Measurements from ENCODE around the gene IRF3. TPM values are rescaled to one million over a fixed set of nuclear protein-coding genes. Genes with fewer than 3 reads are reported as not detected.
"Not testable (repeated sequence)": the region's sequence is repeated elsewhere in the genome, so short reads cannot be mapped to it uniquely, and the experiment has no call there.

Gene IRF3
- total and polyA plus RNA-seq, 2 donors from 2014 or later, result 64.5 to 84.9 TPM

- H3K36me3 ChIP-seq (ENCODE audit: control insufficient read depth in 2 of 3, insufficient read depth in 3 of 3, low read length in 3 of 3), result no peaks in the 10 kb centered on the region
- intact Hi-C loops (cut with DNase I), result no loop called here
- no peak overlapping the region for H3K9ac ChIP-seq (ENCODE audit: low read length in 3 of 3)
- H3K4me1 ChIP-seq (ENCODE audit: control insufficient read depth in 2 of 3, insufficient read depth in 2 of 3, low read depth in 1 of 3, low read length in 3 of 3), result peaks cover 0 to 23% (median 4%) of the 10 kb centered on the region in 3 donors
- H3K27ac ChIP-seq (ENCODE audit: low read depth in 2 of 2, low read length in 2 of 2), result peak overlapping the region; percentile 17 to 32
- DNase-seq (peak in 3 of 5 donors; percentile 23 to 54 (median 26)), FAIRE-seq (no peak)
- H3K9me3 ChIP-seq (ENCODE audit: control insufficient read depth in 2 of 3, insufficient read depth in 1 of 3, low read length in 3 of 3), result no peaks in the 10 kb centered on the region
- no peak overlapping the region for H3K4me3 ChIP-seq (ENCODE audit: low read length in 3 of 3)
- H3K27me3 ChIP-seq (ENCODE audit: control insufficient read depth, insufficient read depth, low read length), result no peaks in the 10 kb centered on the region
- no peak for TF ChIP-seq CTCF (IDR thresholded peaks at IDR 0.05; ENCODE audit: borderline replicate concordance, extremely low read depth, insufficient read depth)
Measured at GRCh38 chr19:49635530-49636232, 30.0 kb downstream of the IRF3 start.

- H3K36me3 ChIP-seq (ENCODE audit: control insufficient read depth in 2 of 3, insufficient read depth in 3 of 3, low read length in 3 of 3); DNase-seq; intact Hi-C loops (cut with DNase I); H3K27ac ChIP-seq (ENCODE audit: low read depth in 2 of 2, low read length in 2 of 2); H3K27me3 ChIP-seq (ENCODE audit: control insufficient read depth, insufficient read depth, low read length); H3K4me3 ChIP-seq (ENCODE audit: low read length in 3 of 3); H3K9ac ChIP-seq (ENCODE audit: low read length in 3 of 3); FAIRE-seq; H3K9me3 ChIP-seq (ENCODE audit: control insufficient read depth in 2 of 3, insufficient read depth in 1 of 3, low read length in 3 of 3): not testable (repeated sequence)
- H3K4me1 ChIP-seq (ENCODE audit: control insufficient read depth in 2 of 3, insufficient read depth in 2 of 3, low read depth in 1 of 3, low read length in 3 of 3), result peaks cover 0 to 18% (median 4%) of the 10 kb centered on the region in 3 donors
Measured at GRCh38 chr19:49633273-49633672, 32.4 kb downstream of the IRF3 start.

- no peak for FAIRE-seq
Measured at GRCh38 chr19:49632576-49632975, 33.1 kb downstream of the IRF3 start.

More at GRCh38 chr19:49632576-49632975, 33.1 kb downstream of the IRF3 start:
- Histone ChIP-seq H3K27ac (ENCODE audit: low read depth in 2 of 2, low read length in 2 of 2) (no peak overlapping the region), H3K4me3 (ENCODE audit: low read length in 3 of 3) (no peak overlapping the region), H3K9me3 (ENCODE audit: control insufficient read depth in 2 of 3, insufficient read depth in 1 of 3, low read length in 3 of 3) (no peaks in the 10 kb centered on the region), H3K9ac (ENCODE audit: low read length in 3 of 3) (no peak overlapping the region), H3K4me1 (ENCODE audit: control insufficient read depth in 2 of 3, insufficient read depth in 2 of 3, low read depth in 1 of 3, low read length in 3 of 3) (peaks cover 0 to 15% (median 4%) of the 10 kb centered on the region in 3 donors), H3K36me3 (ENCODE audit: control insufficient read depth in 2 of 3, insufficient read depth in 3 of 3, low read length in 3 of 3) (no peaks in the 10 kb centered on the region), H3K27me3 (ENCODE audit: control insufficient read depth, insufficient read depth, low read length) (no peaks in the 10 kb centered on the region)
- no peak for TF ChIP-seq CTCF (IDR thresholded peaks at IDR 0.05; ENCODE audit: borderline replicate concordance, extremely low read depth, insufficient read depth)
- intact Hi-C loops (cut with DNase I), result no loop called here
- no peak for DNase-seq
